ENCODE measurements around the gene POLR3A.
"Not testable (repeated sequence)": the region's sequence is repeated elsewhere in the genome, so short reads cannot be mapped to it uniquely, and the experiment has no call there.

Gene POLR3A

DNA sequence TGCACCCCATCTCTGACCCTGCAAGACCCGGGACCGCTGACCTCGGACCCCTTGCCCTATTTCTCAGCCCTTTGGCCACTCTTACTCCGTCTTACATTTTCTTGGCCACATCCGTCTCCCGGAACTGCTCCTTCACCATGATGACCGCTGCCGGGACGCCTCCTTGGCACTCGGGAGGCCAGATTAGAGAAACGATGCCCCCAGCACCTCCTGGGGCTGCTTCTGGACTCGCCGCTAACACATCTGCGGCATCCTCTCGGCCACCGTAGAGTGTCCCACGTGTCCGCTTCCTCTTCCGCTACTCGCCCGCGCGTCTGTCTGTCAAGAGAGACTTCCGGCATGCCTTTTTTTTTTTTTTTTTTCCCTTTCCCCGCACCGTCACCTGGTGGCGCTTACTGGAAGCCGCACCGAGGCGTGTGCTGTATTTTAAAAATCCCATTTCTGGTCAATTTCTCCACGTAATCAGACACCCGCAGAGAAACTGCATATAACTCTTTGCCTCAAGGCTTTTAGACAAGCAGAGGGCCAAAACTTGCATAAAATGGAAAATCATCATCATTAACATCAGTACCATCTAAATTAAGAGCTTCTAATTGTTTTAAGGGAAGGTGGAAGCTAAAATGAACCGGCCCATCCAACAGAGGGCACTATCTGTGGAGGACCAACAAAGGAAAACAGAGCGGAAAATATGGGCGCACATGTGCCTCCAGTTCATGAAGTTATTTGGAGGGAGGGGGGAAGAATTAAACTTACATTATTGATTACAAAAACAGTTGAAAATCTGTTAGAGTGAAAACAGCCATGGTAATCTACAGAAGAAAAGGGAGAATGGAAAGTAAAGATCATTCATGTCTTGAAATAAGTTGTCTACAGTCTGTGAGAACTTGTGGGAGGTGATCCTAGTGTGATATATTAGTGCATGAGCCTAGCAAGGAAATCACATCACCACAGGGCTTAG, at the start of gene POLR3A:
TSS of gene POLR3A (minus strand) at position 247 of the 958 bp plus-strand sequence. CDS start at position 139, 108 bp downstream.
- DNase-seq: peak; percentile 82

DNA sequence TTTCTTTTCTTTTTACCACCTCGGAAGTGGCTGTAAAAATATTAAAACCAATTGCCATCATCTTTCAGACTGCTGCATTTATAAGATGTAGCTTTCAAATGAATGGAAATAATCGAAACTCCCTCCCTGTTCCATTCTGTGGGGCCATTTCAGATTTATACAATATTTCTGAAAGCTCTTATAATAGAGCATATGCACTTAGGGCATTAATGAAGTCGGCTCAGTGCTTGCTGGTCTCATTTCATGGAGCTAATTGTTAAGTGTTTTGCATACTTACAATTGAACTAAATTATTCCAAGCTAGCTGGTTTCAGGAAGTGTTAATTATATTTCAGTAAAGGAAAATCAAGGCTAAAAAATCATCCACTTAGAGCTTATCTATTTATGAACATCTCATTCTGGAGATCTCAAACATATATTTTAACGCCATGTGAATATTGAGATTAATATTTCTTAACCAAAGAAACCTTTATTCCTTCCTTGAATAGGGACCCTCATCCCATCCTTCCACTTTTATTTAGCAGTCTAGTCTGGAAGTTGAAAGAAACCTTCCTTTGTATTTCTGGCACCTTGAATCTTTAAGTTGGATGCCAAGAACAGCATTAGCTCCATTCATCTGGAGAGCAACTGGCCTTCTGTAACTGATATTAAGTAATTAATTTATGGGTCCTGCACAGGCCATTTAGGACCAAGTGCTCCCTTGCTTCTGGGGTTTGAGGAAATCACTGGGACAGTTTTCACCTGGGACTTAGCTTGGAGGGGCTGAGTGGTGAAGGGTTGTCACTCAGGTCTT, 49.4 kb upstream of the POLR3A start:
- DNase-seq: no peak

DNA sequence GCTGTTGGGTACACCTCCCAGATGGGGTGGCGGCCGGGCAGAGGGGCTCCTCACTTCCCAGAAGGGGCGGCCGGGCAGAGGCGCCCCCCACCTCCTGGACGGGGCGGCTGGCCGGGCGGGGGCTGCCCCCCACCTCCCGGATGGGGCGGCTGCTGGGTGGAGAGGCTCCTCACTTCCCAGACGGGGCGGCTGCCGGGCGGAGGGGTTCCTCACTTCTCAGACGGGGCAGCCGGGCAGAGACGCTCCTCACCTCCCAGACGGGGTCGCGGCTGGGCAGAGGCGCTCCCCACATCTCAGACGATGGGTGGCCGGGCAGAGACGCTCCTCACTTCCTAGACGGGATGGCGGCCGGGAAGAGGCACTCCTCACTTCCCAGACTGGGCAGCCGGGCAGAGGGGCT, 46.5 kb upstream of the POLR3A start:
- DNase-seq: not testable (repeated sequence)

DNA sequence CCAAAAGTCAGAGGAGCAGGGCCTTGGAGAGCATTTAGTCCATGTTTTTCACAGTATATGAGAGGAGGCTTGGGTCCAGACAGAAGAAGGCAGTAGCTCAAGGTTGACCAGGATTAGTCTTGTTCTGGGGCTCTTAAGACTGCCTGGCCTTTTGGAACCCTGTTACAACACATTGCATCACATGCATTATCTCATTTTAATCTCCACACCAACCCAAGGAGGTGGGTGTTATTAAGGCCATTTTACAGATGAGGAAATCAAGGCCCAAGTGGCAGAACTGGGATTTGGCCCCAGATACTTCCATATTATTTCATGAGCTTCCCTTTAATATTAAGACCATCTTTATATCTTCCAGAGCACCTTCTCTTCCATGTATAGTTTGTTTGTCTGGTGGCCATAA, 43.2 kb upstream of the POLR3A start:
- DNase-seq: no peak

DNA sequence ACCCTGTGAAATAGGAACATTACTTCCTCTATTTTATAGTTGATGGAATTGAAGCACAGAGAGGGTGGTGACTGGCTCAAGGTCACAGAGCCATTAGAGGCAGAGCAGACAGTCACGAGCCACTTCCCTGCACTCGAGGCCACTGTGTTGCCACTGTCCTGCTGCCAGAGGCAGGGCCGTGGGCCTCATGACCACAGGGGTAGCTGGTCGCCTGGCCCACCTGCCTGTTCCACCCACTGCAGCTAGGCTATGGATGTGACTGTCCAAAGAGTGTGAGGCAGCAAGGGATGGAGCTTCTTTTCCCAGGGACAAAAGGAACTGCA, 42.5 kb upstream of the POLR3A start:
- DNase-seq: no peak

DNA sequence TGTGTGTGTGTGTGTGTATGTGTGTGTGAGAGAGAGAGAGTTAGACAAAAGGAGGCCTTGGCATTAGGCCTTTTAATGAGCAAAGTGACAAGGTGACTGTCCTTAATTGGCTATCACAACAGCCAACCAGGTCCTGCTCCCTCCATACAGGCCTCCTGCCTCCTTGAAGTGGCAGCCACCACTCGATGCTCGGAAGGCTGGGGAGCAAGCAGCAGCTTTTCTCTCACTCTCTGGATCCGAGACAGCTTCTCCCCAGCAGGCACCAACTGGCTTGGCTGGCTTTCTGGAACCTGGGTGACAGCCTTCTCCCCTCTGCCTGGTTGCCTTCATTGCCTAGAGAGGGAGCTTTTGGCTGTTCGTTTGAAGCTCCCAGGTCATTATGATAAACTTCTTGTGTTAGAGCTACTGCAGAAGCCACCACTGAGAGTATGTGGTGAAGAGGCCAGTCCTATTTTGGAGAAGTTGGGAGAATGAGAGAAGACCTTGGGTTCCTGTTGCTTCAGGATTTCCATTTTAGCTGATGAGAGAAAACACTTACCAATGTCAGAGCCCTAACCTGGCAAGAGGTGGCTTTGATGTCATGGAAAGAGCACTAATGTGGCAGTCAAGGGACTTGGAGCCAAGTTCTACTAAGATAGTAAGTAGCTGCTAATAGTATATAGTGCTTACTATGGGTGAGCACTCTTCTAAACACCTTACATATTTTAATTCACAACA, 42.0 kb upstream of the POLR3A start:
- no peak for DNase-seq

DNA sequence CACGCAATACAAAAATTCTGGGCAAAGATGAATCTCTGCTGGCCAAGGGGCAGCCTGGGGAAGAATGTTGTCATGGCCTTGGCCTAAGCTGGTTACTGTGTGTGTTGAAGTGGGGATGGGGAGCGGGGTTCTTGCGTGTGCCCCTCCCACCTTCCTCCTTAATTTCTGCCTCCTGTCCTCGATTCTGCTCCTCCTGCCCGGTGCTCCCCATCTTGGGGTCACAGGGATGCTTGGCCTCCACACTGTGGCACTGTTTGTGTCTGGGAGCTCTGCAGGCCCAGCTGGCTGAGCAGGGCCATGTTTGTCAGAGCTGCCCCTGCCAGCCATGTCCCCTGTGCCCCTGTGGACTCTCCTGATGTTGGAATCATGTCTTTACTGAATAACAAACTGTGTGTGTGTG, 41.4 kb upstream of the POLR3A start:
- no peak for DNase-seq

DNA sequence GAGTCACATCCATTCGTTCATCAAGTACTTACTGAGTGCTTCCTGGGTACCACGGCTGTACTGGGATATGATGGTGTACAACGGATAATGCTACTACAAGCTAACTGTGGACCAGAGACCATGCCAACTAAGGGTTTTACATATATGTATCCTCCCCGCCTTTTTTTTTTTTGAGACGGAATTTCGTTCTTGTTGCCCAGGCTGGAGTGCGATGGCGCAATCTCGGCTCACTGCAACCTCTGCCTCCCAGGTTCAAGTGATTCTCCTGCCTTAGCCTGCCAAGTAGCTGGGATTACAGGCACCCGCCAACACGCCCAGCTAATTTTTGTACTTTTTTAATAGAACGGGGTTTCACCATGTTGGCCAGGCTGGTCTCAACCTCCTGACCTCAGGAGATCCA, 40.7 kb upstream of the POLR3A start:
- not testable (repeated sequence) for DNase-seq

DNA sequence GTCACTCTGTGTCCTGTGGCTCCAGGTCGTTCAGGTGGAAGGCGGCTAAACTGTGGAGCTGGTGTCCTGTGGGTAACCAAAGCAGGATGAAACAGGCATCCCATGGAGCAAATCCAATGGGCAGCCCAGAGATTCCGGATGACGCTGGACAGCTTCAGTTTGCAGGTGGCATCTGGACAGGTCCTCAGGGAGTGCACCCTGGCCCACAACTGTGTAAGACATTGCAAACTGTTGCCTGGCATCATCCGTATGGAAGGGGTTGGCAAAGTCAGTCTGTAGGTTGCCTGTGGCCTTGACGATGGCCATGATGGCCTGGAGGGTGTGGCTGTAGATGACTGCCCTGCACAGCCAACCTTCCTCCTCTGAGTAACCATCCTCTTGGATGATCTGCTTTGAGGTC, 39.8 kb upstream of the POLR3A start:
- DNase-seq: no peak

DNA sequence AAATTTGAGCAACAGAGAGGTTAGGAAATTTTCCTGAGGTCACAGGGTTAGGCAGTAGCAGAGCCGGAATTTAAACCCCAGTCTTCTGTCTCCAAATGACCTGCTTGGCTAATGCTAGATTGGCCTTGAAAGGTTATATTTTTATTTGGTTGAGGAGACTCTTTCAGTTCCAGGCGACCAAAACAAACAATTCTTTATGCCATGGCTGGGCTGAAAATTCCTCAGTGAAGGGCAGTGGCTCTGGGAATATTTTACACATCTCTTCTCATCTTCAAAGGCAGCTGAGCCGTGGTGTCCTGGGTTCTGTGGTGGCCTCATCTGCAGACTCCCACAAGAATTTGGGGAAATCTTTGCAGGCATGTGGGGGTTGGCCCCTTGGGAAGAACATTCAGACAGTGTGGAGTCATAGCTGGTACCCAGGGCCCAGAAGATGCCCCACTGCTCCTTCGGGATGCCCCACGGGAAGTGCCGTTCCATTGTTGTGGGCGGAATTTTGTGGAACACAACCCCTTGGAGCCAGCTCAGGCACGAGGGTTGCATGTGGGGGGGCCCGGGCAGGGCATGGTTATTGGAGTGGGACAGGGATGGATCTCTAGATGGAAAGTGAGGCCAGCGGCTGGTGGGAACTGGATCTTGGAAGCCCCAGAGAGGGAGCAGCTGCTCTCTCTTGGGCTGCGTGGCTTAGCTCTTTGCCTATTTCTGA, 37.6 kb upstream of the POLR3A start:
- no peak for DNase-seq

DNA sequence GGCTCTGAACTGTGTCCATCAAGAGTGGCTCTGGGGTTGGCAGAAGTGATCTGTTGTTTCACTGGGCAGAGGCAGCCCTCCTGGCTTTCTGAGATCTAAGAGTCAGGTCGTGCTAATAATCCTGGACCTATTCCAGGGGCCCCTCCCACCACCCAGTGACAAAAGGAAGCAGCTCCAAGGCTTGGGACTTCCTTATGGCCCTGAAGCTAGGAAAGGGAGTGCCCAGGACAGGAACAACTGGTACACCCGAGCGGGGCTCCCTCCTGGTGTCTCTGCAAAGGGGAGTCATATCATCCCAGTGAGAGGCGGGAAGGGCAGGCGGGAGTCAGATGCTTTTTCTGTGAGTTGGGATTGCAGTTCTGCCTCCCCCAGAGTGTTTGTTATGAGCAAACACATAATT, 36.7 kb upstream of the POLR3A start:
- DNase-seq: no peak

DNA sequence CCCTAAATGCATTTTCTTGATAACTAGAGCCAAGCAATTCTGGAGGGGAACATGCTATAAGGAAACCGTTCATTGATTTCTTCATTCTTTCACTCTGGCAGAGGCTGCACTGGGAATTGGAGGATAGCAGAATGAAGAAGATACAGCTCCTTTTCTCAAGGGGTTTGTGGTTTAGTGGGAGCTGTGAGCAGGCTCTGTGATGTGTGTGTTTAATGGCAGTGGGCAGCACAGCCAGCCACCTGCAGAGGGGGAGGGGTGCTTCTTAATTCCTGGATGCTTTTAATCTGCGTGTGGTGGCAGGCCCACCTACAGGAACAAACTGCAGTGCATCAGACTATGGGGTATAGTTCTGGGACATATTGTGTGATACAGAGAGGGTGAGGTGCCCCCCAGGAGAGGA, 36.3 kb upstream of the POLR3A start:
- no peak for DNase-seq

DNA sequence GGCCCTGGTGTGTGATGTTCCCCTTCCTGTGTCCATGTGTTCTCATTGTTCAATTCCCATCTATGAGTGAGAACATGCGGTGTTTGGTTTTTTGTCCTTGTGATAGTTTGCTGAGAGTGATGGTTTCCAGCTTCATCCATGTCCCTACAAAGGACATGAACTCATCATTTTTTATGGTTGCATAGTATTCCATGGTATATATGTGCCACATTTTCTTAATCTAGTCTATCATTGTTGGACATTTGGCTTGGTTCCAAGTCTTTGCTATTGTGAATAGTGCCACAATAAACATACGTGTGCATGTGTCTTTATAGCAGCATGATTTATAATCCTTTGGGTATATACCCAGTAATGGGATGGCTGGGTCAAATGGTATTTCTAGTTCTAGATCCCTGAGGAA, 35.6 kb upstream of the POLR3A start:
- not testable (repeated sequence) for DNase-seq

DNA sequence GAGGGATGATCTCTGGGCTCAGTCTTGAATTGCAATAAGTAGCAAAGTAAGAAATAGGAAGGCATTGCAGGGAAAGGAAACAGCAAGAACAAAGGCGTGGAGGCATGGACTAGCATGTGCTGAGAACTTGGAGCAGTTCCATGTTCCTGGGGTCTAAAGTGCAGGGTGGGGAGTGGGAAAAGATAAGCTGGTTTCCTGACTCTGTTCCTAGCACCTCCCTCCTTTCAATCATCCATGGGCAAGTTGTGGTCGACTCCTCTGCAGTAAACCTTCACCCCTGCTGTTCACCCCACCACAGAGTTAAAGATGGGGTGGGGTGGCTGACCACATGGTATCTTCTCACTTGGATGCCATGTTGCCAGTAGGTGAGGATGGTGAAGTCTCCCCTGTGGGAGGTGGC, 33.9 kb upstream of the POLR3A start:
- DNase-seq: no peak

DNA sequence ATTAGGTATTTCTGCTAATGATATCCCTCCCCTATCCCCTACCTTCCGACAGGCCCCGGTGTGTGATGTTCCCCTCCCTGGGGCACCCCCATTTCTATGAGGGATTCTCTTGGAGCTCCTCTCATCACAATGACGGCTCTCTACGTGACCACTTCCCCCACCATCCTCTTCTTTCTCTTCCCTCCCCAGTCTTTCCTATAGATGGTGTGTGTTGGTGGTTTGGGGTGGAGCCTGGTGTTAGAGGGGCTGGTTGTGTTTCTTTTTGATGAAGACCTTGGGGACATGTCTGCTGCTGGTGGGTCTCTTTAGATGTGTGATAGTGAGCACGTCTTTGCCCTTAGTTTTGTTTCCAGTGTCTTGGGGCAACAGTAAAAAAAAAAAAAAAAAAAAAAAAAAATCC, 33.0 kb upstream of the POLR3A start:
- DNase-seq: no peak

DNA sequence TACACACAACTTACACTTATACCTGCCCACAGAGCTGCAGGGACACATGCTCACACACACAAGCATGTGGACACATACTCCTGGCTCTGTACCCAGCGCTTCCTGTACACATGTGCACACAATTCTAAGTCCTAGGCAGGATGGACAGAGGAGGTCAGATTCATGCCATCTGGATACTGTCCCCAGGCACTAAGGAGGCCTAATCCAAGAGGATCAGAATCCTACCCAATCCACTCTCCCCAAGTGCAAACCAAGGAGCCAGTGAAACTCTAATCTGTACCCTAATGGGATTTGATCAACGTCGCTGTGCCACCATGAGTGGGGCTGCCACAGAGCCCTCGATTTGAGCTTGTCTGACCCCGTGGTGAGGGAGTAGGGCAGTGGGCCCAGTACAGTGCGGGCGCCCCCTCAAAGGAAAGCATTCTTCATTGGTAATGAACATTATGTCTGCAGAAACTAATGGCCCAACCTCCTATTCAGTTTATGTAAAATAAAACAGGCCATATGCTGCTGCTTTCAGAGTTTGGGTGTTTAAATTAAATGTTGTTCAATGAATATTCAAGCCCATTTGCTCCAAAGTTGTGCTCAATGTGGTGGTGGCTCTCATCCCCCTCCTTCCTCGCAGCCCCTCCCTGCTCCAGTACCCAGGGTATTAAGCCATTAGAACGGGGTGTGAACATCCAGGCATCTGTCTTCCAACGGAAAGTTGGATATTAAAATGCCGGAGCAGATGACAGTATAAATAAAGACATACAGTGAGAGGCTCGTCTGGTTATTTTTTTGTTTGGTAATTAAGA, 30.8 kb upstream of the POLR3A start:
- DNase-seq: no peak

DNA sequence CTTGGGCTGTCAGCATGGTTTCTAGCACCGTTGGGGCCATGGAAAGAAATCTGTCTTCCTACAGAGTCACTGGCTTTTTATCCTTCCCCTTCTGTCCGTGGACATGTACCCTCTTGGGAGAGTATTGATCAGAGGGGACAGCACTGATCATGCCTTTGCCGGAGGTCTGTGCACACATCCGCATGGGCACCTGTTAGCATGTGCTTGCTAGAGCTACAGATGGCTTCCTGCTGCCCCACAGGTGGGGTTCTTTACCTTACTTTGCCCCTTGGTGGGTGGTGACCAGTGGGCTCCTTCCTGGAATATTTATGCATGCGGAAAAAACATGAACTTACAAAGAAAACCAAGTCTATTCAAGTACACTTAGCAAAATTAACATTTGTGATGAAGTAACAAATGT, 29.2 kb upstream of the POLR3A start:
- DNase-seq: no peak

DNA sequence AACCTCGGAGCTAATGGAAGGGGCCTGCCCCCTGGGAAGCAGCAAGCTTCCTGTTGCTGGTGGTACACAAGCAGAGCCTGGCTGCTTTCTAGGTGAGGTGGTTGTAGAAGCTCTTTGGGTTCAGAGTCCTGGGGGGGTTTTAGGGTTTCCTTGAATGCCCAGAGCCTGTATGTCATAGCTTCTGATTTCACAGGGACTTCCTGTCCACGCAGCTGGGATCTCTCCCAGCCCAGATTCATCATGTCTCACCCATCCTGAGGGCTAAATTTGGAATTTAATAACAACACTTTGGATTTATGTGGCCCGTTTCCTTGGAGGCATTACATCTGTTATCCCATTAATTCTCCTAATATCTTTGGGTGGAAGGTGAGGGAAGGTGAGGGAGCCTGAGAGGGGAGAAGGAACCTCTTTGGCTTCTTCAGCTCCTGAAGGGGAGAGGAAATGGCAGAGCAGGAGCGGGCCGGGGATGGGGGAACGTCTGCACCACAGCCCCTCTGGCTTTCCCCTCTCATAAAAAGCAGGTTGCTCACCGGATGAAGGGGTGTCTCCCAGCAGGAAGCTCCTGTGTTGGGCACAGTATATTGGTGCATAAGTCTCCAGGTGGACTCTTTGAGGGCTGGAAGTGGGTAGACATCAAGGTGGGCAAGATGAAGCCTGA, 24.0 kb upstream of the POLR3A start:
- no peak for DNase-seq

DNA sequence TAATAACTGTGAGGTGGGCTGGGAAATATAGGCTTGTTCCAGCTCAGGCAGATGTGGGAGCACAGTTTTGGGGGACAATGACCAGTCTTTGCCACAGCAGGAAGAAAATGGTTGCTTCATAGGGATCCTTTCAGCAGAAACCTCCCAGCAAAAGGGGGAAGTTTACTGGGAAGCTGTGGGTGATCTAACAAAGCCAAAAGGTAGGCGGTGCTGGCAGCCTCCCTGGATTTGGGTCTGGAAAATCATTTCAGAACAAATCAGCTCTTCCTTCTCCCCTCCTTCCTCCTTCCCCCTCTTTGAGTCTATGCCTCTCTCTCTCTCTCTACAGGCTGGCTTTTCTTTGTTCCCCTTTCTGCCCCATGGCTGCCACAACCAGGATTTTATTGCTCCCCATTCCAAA, 20.5 kb upstream of the POLR3A start:
- DNase-seq: no peak

DNA sequence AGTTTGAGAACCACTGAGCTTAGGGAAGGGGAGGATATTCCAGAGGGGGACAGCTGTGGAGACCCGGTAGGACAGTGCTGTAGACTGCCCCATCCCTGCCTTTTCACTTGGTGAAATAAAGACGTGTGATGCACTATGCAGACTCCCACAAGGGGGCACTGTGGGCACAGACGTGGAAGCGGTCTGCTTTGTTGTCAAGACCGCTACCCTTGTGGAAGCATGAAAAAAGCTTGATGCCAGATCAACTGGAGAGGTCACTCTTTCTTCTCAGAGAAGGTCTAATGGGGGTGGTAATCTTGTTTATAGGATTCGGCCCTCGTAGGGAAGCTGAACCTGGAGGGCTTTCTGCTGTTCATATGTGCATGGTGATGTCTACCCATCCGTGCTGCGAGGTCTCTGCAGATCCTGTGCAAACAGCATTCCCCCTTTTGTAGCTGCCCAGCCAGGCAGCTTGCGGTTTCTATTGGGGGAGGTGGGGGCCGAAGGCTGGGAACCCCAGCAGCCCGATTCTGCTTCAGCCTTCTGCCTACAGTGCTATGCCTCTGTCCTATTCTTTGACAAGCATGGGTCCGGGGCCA, 18.1 kb upstream of the POLR3A start:
- DNase-seq: no peak

DNA sequence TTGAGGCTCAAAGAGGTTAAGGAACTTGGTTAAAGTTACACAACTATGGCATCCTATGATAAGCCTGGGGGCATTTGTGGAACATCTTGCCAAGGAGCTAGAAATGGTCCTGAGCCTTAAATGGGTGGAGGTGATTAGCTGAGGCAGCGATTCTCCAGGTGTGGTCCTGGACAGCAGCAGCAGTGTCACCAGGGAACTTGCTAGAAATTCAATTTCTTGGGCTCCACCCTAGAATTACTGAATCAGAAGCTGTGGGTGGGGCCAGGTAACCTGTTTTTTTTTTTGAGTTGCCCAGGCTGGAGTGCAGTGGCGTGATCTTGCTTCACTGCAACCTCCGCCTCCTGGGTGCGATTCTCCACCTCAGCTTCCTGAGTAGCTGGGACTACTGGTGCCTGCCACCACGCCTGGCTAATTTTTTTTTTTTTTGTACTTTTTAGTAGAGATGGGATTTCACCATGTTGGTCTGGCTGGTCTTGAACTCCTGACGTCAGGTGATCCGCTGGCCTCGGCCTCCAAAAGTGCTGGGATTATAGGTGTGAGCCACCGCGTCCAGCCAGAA, 17.5 kb upstream of the POLR3A start:
- no peak for DNase-seq

Data from 8988T (cell line).